GM23338 (cell line): Measurements from ENCODE around the gene ORC2. TPM values are rescaled to one million over a fixed set of nuclear protein-coding genes. Genes with fewer than 3 reads are reported as not detected.

Experiments used
- ATAC-seq: fragments of 200-7000 bp; cut with Tn5 transposase; 3 replicates; pipeline ENCODE4 v1.9.1; 2020
- DNase-seq: peaks from one replicate; pipeline ENCODE4 v3.0.0-alpha.2; 2015; ENCODE audit warnings: low spot score
- H2AFZ ChIP-seq: fragments of 200-600 bp; sonication (generic); 2 replicates; pipeline ENCODE4 v1.8.0; 2016; ENCODE audit warnings: antibody characterized with exemption, mild to moderate bottlenecking, moderate library complexity
- H3F3A ChIP-seq: fragments of 200-600 bp; sonication (generic); replicated peaks from 2 replicates; pipeline ENCODE4 v1.8.0; 2017; ENCODE audit warnings: antibody characterized with exemption, mixed run types, low read depth
- H3K27ac ChIP-seq: fragments of 200-600 bp; sonication (generic); 2 replicates; pipeline ENCODE4 v1.6.1; 2016; ENCODE audit warnings: low read depth
- H3K27me3 ChIP-seq: fragments of 200-600 bp; sonication (generic); 2 replicates; pipeline ENCODE4 v1.8.0; 2016; ENCODE audit warnings: mild to moderate bottlenecking, mixed run types, moderate library complexity; ENCODE audit not compliant: insufficient read depth
- H3K36me3 ChIP-seq: fragments of 200-600 bp; sonication (generic); 2 replicates; pipeline ENCODE4 v1.8.0; 2016; ENCODE audit warnings: mild to moderate bottlenecking; ENCODE audit not compliant: insufficient read depth
- H3K4me1 ChIP-seq: fragments of 200-600 bp; sonication (generic); 2 replicates; pipeline ENCODE4 v1.8.0; 2016; ENCODE audit warnings: mild to moderate bottlenecking, moderate library complexity; ENCODE audit not compliant: insufficient read depth
- H3K4me2 ChIP-seq: fragments of 200-600 bp; sonication (generic); 2 replicates; pipeline ENCODE4 v1.7.1; 2017; ENCODE audit warnings: mixed run types
- H3K4me3 ChIP-seq: fragments of 200-600 bp; sonication (generic); 2 replicates; pipeline ENCODE4 v1.6.1; 2016; ENCODE audit warnings: mixed run types
- H3K79me2 ChIP-seq: fragments of 200-600 bp; sonication (generic); replicated peaks from 2 replicates; pipeline ENCODE4 v1.8.0; 2017; ENCODE audit warnings: mild to moderate bottlenecking; ENCODE audit not compliant: insufficient read depth
- H3K9me2 ChIP-seq: fragments of 200-600 bp; sonication (generic); 2 replicates; pipeline ENCODE4 v1.8.0; 2017; ENCODE audit not compliant: insufficient read depth
- H4K20me1 ChIP-seq: fragments of 200-600 bp; sonication (generic); replicated peaks from 2 replicates; pipeline ENCODE4 v1.8.0; 2017; ENCODE audit warnings: mild to moderate bottlenecking; ENCODE audit not compliant: insufficient read depth
- H3K27ac Mint-ChIP-seq: 2 replicates; pipeline ENCODE4 v1.8.0; 2020; ENCODE audit warnings: inconsistent platforms, mild to moderate bottlenecking, moderate library complexity, mixed read lengths
- H3K27me3 Mint-ChIP-seq: 3 replicates; pipeline ENCODE4 v1.8.0; 2022; ENCODE audit warnings: low read depth, mild to moderate bottlenecking, moderate library complexity, mixed read lengths, inconsistent platforms; ENCODE audit not compliant: insufficient read depth, poor library complexity
- H3K36me3 Mint-ChIP-seq: 3 replicates; pipeline ENCODE4 v1.8.0; 2021; ENCODE audit warnings: low read depth, mild to moderate bottlenecking, inconsistent platforms, moderate library complexity, mixed read lengths
- H3K4me1 Mint-ChIP-seq: 3 replicates; pipeline ENCODE4 v1.8.0; 2020; ENCODE audit warnings: mild to moderate bottlenecking, inconsistent platforms, mixed read lengths
- H3K4me3 Mint-ChIP-seq: 3 replicates; pipeline ENCODE4 v1.8.0; 2021; ENCODE audit warnings: moderate library complexity, mild to moderate bottlenecking, inconsistent platforms, mixed read lengths
- H3K9me3 Mint-ChIP-seq: 3 replicates; pipeline ENCODE4 v1.8.0; 2020; ENCODE audit warnings: moderate library complexity, mild to moderate bottlenecking, inconsistent platforms, mixed read lengths
- CREB1 ChIP-seq: fragments of 250-450 bp; sonication (Bioruptor Pico); IDR thresholded peaks from 2 replicates; pipeline ENCODE4 v1.5.0; 2020; ENCODE audit warnings: low read depth, mild to moderate bottlenecking, moderate library complexity
- EZH2phosphoT487 ChIP-seq: fragments of 200-600 bp; sonication (generic); IDR thresholded peaks from one replicate; pipeline ENCODE4 v1.8.1; 2018; ENCODE audit warnings: antibody characterized with exemption; ENCODE audit not compliant: unreplicated experiment
- NANOG ChIP-seq: IDR thresholded peaks from 2 replicates; pipeline ENCODE4 v1.6.1; 2016; ENCODE audit warnings: antibody characterized with exemption, borderline replicate concordance
- POLR2AphosphoS5 ChIP-seq: IDR thresholded peaks from 2 replicates; pipeline ENCODE4 v1.6.1; 2016; ENCODE audit warnings: antibody characterized with exemption, low read depth
- long read RNA-seq: library from polyadenylated mRNA; unstranded; transcript quantifications from one replicate; pipeline ENCODE4 v2.0.0, GENCODE V29; 2020; ENCODE audit not compliant: unreplicated experiment
- polyA plus RNA-seq: library from polyadenylated mRNA; unstranded; fragments of >200 nt; fragmentation: Nextera tagmentation; extraction: Ambion mirVana; gene quantifications from 2 replicates; pipeline ENCODE4 v1.2.1, GENCODE V29; 2016
- total RNA-seq: library from RNA; depleted of rRNA; stranded (reverse); fragments of >200 nt; shearing (Covaris generic); gene quantifications from 2 replicates; pipeline ENCODE4 v1.2.3, GENCODE V29; 2014; rRNA removed
- TF ChIP-seq, protein P1 (sequence below): IDR thresholded peaks from 2 replicates; pipeline ENCODE4 v1.6.1; 2016; ENCODE audit warnings: antibody characterized with exemption
- TF ChIP-seq, protein P2 (sequence below), 2 experiments: fragments of 200-600 bp in 1 of 2; sonication (generic) in 1 of 2; conservative IDR thresholded peaks; 2 replicates each; pipeline versions ENCODE4 v1.5.1 to v1.6.1; 2016 to 2017; ENCODE audit warnings: antibody characterized with exemption in 2 of 2, low read depth in 2 of 2, mild to moderate bottlenecking in 2 of 2, moderate library complexity in 1 of 2
- TF ChIP-seq, protein P3 (sequence below): fragments of 250-450 bp; sonication (Bioruptor Pico); IDR thresholded peaks from 2 replicates; pipeline ENCODE4 v1.5.0; 2020; ENCODE audit warnings: mild to moderate bottlenecking, moderate library complexity

The ORC2 gene
- total RNA-seq (42.0 and 47.5 TPM in 2 replicates), polyA plus RNA-seq (26.0 and 26.1 TPM in 2 replicates)
- long read RNA-seq, full-length matches to known transcripts, result 15 of 30 reads
- long read RNA-seq, partial matches to known transcripts, result 9 of 30 reads
- long read RNA-seq, other reads (novel, unspliced or antisense), result 6 of 30 reads

DNA sequence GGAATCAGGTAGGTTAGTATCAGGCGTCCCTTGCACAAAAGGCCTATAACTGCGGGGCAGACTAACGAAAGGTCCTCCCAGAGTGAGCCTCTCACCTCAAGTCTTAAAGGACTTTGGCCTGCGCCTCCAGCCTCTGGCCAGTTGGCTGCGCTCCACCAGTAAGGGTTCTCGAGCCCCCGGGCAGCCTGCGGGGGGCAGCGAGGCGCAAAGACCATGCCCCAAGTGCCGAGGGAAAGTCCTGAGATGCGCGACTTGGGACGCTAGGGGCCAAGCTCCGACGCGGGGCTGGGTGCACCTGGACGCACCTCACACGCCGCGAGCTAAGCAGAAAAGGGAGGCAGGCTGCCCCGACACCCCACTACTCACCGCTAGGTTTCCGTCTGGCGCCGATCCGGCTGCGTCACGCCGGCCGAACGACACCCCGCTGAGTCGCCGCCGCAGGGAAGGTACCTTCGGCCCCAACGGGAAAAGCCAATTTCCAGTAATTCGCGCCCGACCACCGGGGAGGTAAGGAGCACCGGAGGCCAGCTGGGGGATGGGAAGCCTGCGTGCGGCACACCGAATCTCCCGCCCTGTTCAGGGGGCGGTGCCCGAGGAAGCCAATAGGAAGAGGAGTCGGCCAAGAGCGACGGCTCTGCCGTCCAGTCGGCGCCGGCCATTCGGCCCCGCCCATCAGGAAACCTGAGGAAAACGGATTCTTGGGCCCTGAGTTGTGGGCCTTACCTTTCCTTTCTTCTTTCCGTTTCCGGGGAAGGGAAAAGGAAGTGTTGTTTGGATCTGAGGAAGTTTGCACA is at the start of gene ORC2:
TSS of gene ORC2 (minus strand) at position 537 of the 794 bp plus-strand sequence. CDS start 5,537 bp downstream, outside the sequence.
- Histone ChIP-seq H3K27me3 (no peaks in the 10 kb centered on the region), H4K20me1 (peaks cover 4% of the 10 kb centered on the region; the same call in 1 of the 2 replicates), H3F3A (peaks cover 7% of the 10 kb centered on the region), H3K79me2 (peaks cover 58% of the 10 kb centered on the region), H3K36me3 (no peaks in the 10 kb centered on the region; the same call in 1 of the 2 replicates), H2AFZ (peak within 1 kb of the TSS; percentile 82), H3K9me2 (no peaks in the 10 kb centered on the region), H3K27ac (peak within 1 kb of the TSS; percentile 83), H3K4me3 (peak within 1 kb of the TSS; percentile 92), H3K4me2 (peak within 1 kb of the TSS; percentile 91), H3K4me1 (peaks cover 21% of the 10 kb centered on the region)
- H3K27me3 Mint-ChIP-seq, result peaks cover 5% of the 10 kb centered on the region
- DNase-seq, result peak; percentile 97
- no peak for TF ChIP-seq NANOG
- no peak for TF ChIP-seq EZH2phosphoT487
- TF ChIP-seq POLR2AphosphoS5, result peak; percentile 88
- TF ChIP-seq, protein P1, sequence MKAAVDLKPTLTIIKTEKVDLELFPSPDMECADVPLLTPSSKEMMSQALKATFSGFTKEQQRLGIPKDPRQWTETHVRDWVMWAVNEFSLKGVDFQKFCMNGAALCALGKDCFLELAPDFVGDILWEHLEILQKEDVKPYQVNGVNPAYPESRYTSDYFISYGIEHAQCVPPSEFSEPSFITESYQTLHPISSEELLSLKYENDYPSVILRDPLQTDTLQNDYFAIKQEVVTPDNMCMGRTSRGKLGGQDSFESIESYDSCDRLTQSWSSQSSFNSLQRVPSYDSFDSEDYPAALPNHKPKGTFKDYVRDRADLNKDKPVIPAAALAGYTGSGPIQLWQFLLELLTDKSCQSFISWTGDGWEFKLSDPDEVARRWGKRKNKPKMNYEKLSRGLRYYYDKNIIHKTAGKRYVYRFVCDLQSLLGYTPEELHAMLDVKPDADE, result peak; percentile 58; the same call in 1 of the 2 replicates
- TF ChIP-seq, protein P2, sequence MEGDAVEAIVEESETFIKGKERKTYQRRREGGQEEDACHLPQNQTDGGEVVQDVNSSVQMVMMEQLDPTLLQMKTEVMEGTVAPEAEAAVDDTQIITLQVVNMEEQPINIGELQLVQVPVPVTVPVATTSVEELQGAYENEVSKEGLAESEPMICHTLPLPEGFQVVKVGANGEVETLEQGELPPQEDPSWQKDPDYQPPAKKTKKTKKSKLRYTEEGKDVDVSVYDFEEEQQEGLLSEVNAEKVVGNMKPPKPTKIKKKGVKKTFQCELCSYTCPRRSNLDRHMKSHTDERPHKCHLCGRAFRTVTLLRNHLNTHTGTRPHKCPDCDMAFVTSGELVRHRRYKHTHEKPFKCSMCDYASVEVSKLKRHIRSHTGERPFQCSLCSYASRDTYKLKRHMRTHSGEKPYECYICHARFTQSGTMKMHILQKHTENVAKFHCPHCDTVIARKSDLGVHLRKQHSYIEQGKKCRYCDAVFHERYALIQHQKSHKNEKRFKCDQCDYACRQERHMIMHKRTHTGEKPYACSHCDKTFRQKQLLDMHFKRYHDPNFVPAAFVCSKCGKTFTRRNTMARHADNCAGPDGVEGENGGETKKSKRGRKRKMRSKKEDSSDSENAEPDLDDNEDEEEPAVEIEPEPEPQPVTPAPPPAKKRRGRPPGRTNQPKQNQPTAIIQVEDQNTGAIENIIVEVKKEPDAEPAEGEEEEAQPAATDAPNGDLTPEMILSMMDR (conservative IDR thresholded peaks at IDR 0.05; ENCODE audit: low read depth in 2 of 2), result peak; percentile 66 to 79
- TF ChIP-seq, protein P3, sequence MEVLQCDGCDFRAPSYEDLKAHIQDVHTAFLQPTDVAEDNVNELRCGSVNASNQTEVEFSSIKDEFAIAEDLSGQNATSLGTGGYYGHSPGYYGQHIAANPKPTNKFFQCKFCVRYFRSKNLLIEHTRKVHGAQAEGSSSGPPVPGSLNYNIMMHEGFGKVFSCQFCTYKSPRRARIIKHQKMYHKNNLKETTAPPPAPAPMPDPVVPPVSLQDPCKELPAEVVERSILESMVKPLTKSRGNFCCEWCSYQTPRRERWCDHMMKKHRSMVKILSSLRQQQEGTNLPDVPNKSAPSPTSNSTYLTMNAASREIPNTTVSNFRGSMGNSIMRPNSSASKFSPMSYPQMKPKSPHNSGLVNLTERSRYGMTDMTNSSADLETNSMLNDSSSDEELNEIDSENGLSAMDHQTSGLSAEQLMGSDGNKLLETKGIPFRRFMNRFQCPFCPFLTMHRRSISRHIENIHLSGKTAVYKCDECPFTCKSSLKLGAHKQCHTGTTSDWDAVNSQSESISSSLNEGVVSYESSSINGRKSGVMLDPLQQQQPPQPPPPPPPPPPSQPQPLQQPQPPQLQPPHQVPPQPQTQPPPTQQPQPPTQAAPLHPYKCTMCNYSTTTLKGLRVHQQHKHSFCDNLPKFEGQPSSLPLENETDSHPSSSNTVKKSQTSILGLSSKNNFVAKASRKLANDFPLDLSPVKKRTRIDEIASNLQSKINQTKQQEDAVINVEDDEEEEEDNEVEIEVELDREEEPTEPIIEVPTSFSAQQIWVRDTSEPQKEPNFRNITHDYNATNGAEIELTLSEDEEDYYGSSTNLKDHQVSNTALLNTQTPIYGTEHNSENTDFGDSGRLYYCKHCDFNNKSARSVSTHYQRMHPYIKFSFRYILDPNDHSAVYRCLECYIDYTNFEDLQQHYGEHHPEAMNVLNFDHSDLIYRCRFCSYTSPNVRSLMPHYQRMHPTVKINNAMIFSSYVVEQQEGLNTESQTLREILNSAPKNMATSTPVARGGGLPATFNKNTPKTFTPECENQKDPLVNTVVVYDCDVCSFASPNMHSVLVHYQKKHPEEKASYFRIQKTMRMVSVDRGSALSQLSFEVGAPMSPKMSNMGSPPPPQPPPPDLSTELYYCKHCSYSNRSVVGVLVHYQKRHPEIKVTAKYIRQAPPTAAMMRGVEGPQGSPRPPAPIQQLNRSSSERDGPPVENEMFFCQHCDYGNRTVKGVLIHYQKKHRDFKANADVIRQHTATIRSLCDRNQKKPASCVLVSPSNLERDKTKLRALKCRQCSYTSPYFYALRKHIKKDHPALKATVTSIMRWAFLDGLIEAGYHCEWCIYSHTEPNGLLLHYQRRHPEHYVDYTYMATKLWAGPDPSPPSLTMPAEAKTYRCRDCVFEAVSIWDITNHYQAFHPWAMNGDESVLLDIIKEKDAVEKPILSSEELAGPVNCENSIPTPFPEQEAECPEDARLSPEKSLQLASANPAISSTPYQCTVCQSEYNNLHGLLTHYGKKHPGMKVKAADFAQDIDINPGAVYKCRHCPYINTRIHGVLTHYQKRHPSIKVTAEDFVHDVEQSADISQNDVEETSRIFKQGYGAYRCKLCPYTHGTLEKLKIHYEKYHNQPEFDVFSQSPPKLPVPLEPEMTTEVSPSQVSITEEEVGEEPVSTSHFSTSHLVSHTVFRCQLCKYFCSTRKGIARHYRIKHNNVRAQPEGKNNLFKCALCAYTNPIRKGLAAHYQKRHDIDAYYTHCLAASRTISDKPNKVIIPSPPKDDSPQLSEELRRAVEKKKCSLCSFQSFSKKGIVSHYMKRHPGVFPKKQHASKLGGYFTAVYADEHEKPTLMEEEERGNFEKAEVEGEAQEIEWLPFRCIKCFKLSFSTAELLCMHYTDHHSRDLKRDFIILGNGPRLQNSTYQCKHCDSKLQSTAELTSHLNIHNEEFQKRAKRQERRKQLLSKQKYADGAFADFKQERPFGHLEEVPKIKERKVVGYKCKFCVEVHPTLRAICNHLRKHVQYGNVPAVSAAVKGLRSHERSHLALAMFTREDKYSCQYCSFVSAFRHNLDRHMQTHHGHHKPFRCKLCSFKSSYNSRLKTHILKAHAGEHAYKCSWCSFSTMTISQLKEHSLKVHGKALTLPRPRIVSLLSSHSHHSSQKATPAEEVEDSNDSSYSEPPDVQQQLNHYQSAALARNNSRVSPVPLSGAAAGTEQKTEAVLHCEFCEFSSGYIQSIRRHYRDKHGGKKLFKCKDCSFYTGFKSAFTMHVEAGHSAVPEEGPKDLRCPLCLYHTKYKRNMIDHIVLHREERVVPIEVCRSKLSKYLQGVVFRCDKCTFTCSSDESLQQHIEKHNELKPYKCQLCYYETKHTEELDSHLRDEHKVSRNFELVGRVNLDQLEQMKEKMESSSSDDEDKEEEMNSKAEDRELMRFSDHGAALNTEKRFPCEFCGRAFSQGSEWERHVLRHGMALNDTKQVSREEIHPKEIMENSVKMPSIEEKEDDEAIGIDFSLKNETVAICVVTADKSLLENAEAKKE (CRISPR knock-in tag), result no peak
- peak; percentile 75 for TF ChIP-seq CREB1 (CRISPR knock-in tag)
- peaks cover 26% of the 10 kb centered on the region for H3K4me1 Mint-ChIP-seq
- H3K4me3 Mint-ChIP-seq, result peak within 1 kb of the TSS; percentile 96
- peak within 1 kb of the TSS; percentile 99 for H3K27ac Mint-ChIP-seq
- no peaks in the 10 kb centered on the region; the same call in 2 of the 3 replicates for H3K9me3 Mint-ChIP-seq
- ATAC-seq, result peak; percentile 93
- H3K36me3 Mint-ChIP-seq, result peaks cover 14% of the 10 kb centered on the region; the same call in 2 of the 3 replicates
